ENCODE measurements around the gene L1TD1. TPM values are rescaled to one million over a fixed set of nuclear protein-coding genes. Genes with fewer than 3 reads are reported as not detected.

The L1TD1 gene, protein sequence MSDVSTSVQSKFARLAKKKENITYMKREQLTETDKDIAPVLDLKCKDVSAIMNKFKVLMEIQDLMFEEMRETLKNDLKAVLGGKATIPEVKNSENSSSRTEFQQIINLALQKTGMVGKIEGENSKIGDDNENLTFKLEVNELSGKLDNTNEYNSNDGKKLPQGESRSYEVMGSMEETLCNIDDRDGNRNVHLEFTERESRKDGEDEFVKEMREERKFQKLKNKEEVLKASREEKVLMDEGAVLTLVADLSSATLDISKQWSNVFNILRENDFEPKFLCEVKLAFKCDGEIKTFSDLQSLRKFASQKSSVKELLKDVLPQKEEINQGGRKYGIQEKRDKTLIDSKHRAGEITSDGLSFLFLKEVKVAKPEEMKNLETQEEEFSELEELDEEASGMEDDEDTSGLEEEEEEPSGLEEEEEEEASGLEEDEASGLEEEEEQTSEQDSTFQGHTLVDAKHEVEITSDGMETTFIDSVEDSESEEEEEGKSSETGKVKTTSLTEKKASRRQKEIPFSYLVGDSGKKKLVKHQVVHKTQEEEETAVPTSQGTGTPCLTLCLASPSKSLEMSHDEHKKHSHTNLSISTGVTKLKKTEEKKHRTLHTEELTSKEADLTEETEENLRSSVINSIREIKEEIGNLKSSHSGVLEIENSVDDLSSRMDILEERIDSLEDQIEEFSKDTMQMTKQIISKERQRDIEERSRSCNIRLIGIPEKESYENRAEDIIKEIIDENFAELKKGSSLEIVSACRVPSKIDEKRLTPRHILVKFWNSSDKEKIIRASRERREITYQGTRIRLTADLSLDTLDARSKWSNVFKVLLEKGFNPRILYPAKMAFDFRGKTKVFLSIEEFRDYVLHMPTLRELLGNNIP
- total RNA-seq (ENCODE audit: low replicate concordance): not detected in 2 replicates

DNA sequence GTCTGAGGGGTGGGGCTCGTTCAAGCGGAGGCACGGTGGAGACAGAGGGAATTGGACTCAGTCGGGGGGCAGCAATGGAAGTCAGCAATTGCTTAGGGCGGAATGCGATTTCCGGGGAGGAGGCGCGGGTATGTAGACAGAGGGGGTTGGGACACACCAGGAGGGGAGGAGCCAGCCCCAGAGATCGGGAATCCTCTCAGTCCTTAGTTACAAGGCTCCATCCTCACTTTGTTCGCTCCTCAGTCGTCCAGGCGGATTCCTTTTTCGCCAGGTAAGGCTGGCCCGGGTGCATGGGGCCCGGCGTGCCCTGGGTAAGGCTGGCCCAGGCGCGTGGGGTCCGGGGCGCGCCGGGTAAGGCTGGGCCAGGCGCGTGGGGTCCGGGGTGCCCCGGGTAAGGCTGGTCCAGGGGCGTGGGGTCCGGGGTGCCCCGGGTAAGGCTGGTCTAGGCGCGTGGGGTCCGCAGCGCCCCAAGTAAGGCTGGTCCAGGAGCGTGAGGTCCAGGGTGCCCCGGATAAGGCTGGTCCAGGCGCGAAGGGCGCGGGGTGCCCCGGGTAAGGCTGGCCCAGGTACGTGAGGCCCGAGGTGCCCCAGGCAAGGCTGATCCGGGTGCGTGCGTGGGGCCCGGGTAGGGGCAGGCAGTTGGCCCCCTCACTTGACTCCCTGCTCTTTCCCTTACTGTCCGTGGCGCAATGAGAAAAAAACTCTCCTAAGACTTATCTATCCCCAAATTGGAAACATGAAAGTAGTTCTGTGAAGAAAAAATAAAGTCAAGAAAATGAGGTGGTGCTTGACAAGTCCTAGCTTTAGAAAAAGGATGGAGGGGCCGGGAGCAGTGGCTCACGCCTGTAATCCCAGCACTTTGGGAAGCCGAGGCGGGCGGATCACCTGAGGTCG lies at the start of gene L1TD1:
TSS of gene L1TD1 (plus strand) at position 199 of the 894 bp plus-strand sequence. CDS start 11,780 bp downstream, outside the sequence.

Other genes with a start within 250 kb of the L1TD1 start
- 0.08 TPM in 1 of 2 replicates, not detected in the other for gene KANK4, start 124.6 kb downstream of the L1TD1 start, total RNA-seq (ENCODE audit: low replicate concordance)
- gene USP1, start 242.2 kb downstream of the L1TD1 start, total RNA-seq (ENCODE audit: low replicate concordance): 7.6 and 17.2 TPM in 2 replicates